GM23338 (cell line): ENCODE measurements around the gene GAPVD1.

ENCODE experiments used
- JUNB ChIP-seq: IDR thresholded peaks from one replicate; pipeline ENCODE4 v1.6.1; 2016; ENCODE audit warnings: antibody characterized with exemption; ENCODE audit not compliant: unreplicated experiment
- POLR2AphosphoS5 ChIP-seq: IDR thresholded peaks from 2 replicates; pipeline ENCODE4 v1.6.1; 2016; ENCODE audit warnings: antibody characterized with exemption, low read depth
- REST ChIP-seq: IDR thresholded peaks from one replicate; pipeline ENCODE4 v1.6.1; 2018; ENCODE audit warnings: antibody characterized with exemption; ENCODE audit not compliant: unreplicated experiment
- ZNF331 ChIP-seq: fragments of 250-450 bp; sonication (Bioruptor Pico); IDR thresholded peaks from 2 replicates; pipeline ENCODE4 v1.5.0; 2020; ENCODE audit warnings: low read depth, mild to moderate bottlenecking, moderate library complexity
- TF ChIP-seq, protein P1 (sequence below), 2 experiments: fragments of 200-600 bp in 1 of 2; sonication (generic) in 1 of 2; conservative IDR thresholded peaks; 2 replicates each; pipeline versions ENCODE4 v1.5.1 to v1.6.1; 2016 to 2017; ENCODE audit warnings: antibody characterized with exemption in 2 of 2, low read depth in 2 of 2, mild to moderate bottlenecking in 2 of 2, moderate library complexity in 1 of 2

- TF ChIP-seq, protein P1, sequence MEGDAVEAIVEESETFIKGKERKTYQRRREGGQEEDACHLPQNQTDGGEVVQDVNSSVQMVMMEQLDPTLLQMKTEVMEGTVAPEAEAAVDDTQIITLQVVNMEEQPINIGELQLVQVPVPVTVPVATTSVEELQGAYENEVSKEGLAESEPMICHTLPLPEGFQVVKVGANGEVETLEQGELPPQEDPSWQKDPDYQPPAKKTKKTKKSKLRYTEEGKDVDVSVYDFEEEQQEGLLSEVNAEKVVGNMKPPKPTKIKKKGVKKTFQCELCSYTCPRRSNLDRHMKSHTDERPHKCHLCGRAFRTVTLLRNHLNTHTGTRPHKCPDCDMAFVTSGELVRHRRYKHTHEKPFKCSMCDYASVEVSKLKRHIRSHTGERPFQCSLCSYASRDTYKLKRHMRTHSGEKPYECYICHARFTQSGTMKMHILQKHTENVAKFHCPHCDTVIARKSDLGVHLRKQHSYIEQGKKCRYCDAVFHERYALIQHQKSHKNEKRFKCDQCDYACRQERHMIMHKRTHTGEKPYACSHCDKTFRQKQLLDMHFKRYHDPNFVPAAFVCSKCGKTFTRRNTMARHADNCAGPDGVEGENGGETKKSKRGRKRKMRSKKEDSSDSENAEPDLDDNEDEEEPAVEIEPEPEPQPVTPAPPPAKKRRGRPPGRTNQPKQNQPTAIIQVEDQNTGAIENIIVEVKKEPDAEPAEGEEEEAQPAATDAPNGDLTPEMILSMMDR (conservative IDR thresholded peaks at IDR 0.05; ENCODE audit: low read depth in 2 of 2): no peak
- no peak for TF ChIP-seq REST
- TF ChIP-seq POLR2AphosphoS5: no peak
- no peak for TF ChIP-seq ZNF331
- no peak for TF ChIP-seq JUNB
Measured at GRCh38 chr9:125312411-125312810, 50.8 kb downstream of the GAPVD1 start.
